Kidney epithelial cell (primary cell): ENCODE results near the gene LNPK. TPM values are rescaled to one million over a fixed set of nuclear protein-coding genes. Genes with fewer than 3 reads are reported as not detected.

Experiments used
- DNase-seq: peaks from one replicate; pipeline ENCODE4 v3.0.0-alpha.2; 2010; ENCODE audit warnings: low read depth
- H3K27me3 ChIP-seq: 2 replicates; pipeline ENCODE4 v1.6.0; 2011; ENCODE audit warnings: low read length; ENCODE audit not compliant: control insufficient read depth, insufficient read depth
- H3K36me3 ChIP-seq: 2 replicates; pipeline ENCODE4 v1.5.1; 2011; ENCODE audit warnings: low read length; ENCODE audit not compliant: control insufficient read depth, insufficient read depth
- H3K4me3 ChIP-seq: 2 replicates; pipeline ENCODE4 v1.5.1; 2011; ENCODE audit warnings: low read depth, mild to moderate bottlenecking, control low read depth, low read length
- total RNA-seq: library from RNA; depleted of rRNA; stranded (reverse); fragments of >200 nt; gene quantifications from 2 replicates; pipeline ENCODE4 v1.2.3, GENCODE V29; 2015
- TF ChIP-seq, protein P1 (sequence below): IDR thresholded peaks from 2 replicates; pipeline ENCODE4 v1.5.1; 2011; ENCODE audit warnings: mild to moderate bottlenecking, moderate library complexity, low read length, control low read depth, inconsistent platforms; ENCODE audit not compliant: insufficient read depth, poor library complexity, severe bottlenecking

Gene LNPK
- total RNA-seq, 1 donor from 2014 or later: 15.1 TPM

GRCh38 chr2:175887776-175888175 lies 114.3 kb downstream of the LNPK start:
- no peak for DNase-seq
- no peaks in the 10 kb centered on the region for H3K36me3 ChIP-seq
- TF ChIP-seq, protein P1, sequence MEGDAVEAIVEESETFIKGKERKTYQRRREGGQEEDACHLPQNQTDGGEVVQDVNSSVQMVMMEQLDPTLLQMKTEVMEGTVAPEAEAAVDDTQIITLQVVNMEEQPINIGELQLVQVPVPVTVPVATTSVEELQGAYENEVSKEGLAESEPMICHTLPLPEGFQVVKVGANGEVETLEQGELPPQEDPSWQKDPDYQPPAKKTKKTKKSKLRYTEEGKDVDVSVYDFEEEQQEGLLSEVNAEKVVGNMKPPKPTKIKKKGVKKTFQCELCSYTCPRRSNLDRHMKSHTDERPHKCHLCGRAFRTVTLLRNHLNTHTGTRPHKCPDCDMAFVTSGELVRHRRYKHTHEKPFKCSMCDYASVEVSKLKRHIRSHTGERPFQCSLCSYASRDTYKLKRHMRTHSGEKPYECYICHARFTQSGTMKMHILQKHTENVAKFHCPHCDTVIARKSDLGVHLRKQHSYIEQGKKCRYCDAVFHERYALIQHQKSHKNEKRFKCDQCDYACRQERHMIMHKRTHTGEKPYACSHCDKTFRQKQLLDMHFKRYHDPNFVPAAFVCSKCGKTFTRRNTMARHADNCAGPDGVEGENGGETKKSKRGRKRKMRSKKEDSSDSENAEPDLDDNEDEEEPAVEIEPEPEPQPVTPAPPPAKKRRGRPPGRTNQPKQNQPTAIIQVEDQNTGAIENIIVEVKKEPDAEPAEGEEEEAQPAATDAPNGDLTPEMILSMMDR: no peak
- H3K4me3 ChIP-seq: no peak overlapping the region
- no peaks in the 10 kb centered on the region for H3K27me3 ChIP-seq

DNA sequence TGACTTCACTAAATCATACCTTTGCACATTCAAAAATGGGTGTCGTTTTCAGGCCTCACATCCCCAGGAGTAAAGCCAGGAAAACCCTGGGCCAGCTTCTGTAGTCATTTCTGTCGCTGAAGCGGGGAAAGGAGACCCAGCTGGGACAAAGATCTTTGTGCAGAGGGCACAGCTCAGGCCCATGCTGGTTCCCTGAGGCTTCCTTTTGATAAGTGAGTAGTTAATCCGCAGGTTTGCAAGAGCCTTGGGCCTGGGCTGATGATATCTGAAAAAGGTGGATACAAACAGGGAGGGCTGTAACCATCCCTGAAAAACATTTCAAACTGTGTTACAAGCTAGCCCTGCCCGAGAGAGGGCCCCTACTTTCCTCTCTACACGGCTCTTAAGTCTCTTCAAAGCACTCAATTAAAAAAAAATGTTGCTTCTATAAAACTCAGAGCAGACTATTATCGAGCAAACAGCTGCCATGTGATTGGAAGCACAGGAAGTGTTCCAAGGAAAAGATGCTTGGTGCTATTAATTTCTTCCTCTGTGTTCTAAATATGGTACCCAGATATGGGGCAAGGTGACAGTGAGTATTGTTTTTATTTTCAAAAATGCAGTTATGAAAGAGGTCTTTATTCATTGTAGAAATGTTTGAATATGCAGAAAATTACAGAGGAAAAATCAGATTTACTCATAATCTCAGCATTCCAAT lies 117.2 kb downstream of the LNPK start:
- no peaks in the 10 kb centered on the region for H3K36me3 ChIP-seq
- no peak overlapping the region for H3K4me3 ChIP-seq
- H3K27me3 ChIP-seq: no peaks in the 10 kb centered on the region
- DNase-seq: no peak
- TF ChIP-seq, protein P1: no peak

DNA sequence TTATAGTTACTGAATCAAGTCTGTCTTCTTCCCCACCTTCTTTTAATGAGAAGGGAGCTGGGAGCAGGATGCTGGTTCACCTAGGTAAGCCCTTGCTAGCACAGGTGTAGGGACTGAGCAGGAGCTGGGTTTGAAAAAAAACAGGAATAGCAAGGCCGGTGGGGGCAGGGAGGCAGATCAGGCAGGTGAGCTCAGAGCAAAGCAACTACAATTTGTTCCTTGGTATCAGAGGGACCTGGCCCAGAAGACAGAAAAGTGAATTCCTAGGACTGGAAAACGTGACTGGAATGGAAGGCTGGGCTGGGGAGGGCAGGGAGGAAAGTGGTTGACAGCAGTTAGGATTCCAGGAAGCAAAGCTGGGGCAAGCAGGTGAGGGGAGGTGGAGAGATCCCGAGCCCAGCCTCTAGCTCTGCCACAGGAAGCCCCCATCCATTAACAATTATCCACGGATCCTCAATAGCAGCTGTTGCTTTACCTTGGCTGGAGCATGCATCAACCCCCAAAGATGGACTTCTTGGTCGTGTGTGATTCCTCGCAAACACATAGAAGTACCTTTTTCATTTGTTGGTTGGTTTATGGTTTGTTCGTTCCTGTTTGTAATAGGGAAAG lies 118.4 kb downstream of the LNPK start:
- Histone ChIP-seq H3K36me3 (no peaks in the 10 kb centered on the region), H3K27me3 (no peaks in the 10 kb centered on the region), H3K4me3 (no peak overlapping the region)
- TF ChIP-seq, protein P1: no peak
- no peak for DNase-seq

DNA sequence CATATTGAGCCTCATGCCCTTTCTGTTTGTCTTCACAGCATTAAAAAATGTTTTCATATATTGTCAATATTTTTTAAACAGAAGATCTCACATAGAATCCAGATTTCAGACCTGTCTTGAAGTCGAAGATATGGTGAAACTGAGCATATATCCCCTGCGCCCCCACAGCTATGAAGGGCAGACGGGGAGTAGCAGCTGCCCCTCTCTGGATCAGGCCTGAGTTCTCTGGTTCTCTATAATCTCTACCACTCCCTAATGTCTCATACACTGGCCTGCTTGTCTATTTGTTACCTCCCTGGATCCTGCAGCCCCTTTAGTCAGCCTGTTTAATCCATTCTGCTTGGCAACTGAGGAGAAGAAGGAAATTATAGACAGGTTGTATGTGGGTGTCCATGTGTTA lies 122.4 kb downstream of the LNPK start:
- H3K4me3 ChIP-seq: no peak overlapping the region
- TF ChIP-seq, protein P1: no peak
- H3K27me3 ChIP-seq: no peaks in the 10 kb centered on the region
- DNase-seq: no peak
- H3K36me3 ChIP-seq: no peaks in the 10 kb centered on the region

DNA sequence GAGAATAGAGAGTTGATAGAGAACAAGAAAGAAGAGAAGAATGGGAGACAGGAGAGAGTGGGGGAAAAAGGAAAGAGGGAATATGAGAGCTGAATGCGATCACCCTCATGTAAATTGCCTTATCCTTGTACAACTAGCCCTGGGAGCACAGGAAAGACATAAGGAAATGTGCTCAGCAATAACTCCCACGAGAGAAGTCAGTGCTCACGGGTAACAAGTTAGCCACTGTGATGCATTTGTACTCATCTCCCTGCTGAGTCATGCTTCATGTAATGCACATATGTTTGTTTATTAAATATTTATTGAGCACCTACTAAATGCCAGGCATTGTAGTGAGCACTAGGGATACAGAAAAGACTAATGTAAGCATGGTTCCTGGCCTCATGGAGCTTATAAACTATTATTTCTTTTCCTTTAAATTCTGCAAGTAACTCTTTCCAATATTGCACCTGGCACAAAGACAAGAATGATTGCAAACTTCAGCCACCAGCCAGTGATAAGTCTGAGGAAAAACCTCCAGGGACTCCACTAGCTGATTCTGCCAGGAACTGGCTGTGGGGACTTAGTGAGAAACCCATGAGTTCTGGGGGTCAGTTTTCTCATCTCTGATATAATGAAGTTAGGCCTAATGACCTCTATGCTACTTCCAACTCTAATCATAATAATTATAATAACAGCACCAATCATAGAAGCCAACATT lies 124.1 kb downstream of the LNPK start:
- no peaks in the 10 kb centered on the region for H3K36me3 ChIP-seq

More for the DNA sequence above, 124.1 kb downstream of the LNPK start:
- TF ChIP-seq, protein P1: no peak
- Histone ChIP-seq H3K4me3 (no peak overlapping the region), H3K27me3 (no peaks in the 10 kb centered on the region)
- no peak for DNase-seq
